ENCODE measurements around the gene CSNK1G3.

Gene CSNK1G3

DNA sequence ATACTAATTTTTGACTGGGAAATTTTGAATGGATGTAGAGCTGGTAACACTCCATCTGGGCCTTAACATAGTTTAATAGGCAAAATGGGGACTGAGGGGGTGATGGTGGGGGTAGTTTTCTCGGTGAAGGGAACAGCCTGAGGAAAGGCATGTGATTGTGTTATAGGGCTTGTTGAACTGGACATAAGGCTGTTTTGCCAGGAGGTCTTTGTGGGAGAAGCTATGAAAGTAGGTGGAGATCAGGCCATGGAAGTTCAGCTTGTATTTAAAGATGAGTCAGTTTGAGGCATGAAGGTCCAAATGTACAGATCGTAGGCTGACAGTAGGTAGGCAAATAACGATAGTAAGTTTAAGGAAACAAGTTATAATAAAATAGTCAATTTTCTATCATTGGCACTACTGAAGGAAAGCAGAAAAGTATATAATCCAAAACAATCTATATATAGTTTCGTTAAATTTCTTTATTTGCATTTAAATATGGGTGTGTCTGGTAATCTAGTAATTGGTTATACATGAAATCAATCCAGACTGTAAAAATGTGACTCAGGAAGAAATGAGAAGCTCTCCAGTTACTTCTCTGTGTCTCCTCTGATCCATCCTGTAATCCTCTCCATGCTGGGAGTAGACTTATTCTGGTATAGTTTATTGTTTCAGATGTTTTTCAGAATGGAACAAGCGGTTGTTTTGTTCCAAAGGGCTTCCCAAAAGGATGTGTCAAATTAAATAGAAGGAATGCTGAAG lies 2.8 kb downstream of the CSNK1G3 start:
- no peak for DNase-seq

DNA sequence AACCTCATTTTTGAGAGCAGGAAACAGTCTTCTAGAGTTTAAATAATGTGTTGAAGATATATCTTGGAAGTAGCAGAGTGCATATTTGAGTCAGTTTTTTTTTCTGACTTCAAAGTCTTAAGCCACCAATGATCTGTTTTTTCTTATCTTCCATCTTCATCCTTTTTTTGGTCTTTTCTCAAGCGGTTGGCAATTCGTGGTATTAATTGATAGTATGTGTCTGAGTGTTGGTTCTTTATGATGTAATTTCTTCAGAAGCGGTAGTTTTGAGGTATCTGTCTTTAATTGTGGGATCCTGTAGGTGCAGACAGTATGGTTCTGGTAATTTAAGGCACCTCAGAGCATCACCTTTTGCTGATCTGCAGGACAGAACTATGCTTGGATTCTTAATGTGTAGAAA lies 3.9 kb downstream of the CSNK1G3 start:
- DNase-seq: no peak

- DNase-seq: no peak
These were observed 5.5 kb downstream of the CSNK1G3 start for GRCh38 chr5:123517476-123517875.

GRCh38 chr5:123518111-123518510 lies 6.1 kb downstream of the CSNK1G3 start:
- no peak for DNase-seq

DNA sequence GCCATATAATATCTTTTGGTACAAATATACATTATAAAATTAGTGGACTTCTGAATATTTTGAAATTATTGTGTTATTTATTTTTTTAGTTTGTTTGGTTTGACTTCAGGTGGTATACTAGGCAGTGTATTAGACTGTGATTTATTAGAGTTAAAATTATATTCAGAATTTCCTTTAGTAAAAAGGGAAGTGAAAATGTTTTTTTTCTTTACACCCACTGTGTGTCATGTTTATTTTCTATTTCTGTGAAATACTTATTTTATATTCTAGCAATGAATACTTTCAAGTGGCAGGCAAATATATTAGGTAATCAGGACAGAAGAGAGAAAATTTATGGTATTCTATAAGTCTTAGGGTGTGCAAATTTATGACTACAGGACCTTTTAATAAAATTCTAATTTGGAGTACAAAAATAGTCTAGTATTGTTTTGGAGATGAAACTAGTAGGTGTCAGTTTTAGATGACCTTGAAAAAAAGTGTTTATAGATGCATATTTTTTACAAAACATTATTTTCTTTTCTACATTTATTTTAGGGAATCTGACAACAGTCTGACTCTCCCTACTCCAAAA lies 8.8 kb downstream of the CSNK1G3 start:
- no peak for DNase-seq

GRCh38 chr5:123524146-123524545 lies 12.2 kb downstream of the CSNK1G3 start:
- no peak for DNase-seq

DNA sequence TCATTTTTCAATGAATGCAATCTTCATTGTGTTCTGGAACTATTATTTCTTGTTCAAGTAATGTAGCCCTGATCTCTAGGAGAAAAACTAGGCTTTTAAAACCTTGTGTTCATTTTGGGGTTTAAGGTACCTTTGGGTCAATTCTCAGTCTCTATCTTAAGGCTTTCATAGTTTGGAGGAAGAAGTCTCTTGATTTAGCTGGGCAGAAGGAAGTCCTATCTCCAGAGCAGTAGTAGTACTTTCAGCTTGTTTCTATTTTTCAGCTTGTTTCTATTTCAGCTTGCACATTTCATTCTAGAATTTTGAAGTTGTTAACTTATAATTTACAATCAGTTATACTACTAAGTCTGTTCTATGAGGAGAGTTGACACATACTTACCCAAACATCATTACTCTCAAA lies 15.2 kb downstream of the CSNK1G3 start:
- no peak for DNase-seq

GRCh38 chr5:123528065-123528464 lies 16.1 kb downstream of the CSNK1G3 start:
- DNase-seq: no peak

GRCh38 chr5:123528878-123529277 lies 16.9 kb downstream of the CSNK1G3 start:
- DNase-seq: no peak

GRCh38 chr5:123530728-123531127 lies 18.8 kb downstream of the CSNK1G3 start:
- DNase-seq: no peak

GRCh38 chr5:123535648-123536047 lies 23.7 kb downstream of the CSNK1G3 start:
- no peak for DNase-seq

DNA sequence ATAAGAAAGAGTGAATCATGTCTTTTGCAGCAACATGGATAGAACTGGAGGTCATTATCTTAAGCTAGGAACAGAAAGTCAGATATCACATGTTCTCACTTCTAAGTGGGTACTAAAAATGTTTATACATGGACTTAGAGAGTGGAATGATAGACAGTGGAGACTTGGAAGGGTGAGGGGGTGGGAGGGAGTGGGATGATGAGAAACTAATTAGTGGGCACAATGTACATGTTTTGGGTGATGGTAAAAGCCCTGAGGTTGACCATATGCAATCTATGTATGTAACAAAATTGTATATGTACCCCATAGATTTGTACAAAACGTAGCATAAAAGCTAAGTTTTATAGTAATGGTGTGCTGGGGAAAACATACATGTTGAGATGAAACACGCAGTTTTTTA lies 25.3 kb downstream of the CSNK1G3 start:
- no peak for DNase-seq

- DNase-seq: no peak
These were observed 25.9 kb downstream of the CSNK1G3 start for GRCh38 chr5:123537845-123538244.

DNA sequence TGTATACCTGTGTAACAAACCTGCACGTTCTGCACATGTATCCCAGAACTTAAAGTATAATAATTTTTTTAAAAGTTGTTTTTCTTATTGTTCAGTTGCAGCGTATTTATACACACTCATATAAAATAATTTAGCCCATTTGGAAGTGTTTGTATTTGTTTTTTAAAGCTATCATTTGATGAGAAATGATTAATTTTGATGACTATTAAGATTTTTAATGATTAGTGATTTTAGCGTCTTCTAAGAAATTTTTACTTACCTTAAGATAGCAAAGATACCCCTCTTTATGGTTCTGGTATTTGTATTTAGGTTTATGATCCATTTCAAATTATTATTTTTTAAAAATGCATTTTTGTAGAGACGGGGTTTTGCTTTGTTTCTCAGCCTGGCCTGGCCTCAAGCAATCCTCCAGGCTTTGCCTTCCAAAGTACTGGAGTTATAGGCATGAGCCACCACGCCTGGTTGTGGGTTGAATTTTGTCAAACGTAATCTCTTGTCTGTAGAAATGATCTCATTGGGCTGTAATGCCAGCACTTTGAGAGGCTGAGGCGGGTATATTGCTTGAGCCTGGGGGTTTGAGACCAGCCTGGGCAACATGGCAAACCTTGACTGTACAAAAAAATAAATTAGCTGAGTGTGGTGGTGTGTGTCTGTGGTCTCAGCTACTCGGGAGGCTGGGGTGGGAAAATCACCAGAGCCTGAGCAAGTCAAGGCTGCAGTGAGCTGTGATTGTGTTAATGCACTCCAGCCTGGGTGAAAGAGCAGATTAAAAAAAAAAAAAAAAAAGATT lies 26.9 kb downstream of the CSNK1G3 start:
- DNase-seq: no peak

DNA sequence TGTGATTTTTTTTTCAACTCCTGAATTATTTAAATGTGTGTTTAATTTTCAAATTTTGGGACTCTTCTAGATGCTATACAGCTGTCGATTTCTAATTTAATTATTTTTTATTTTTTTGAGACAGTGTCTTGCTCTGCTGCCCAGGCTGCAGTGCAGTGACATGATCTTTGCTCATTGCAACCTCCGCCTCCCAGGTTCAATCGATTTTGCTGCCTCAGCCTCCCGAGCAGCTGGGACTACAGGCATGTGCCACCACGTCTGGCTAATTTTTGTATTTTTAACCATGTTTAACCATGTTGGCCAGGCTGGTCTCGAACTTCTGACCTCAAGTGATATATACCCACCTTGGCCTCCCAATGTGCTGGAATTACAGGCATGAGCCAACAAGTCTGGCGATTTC lies 28.6 kb downstream of the CSNK1G3 start:
- no peak for DNase-seq

GRCh38 chr5:123543438-123543837 lies 31.5 kb downstream of the CSNK1G3 start:
- DNase-seq: no peak

- DNase-seq: no peak
These were observed 33.5 kb downstream of the CSNK1G3 start for GRCh38 chr5:123545506-123545905.

DNA sequence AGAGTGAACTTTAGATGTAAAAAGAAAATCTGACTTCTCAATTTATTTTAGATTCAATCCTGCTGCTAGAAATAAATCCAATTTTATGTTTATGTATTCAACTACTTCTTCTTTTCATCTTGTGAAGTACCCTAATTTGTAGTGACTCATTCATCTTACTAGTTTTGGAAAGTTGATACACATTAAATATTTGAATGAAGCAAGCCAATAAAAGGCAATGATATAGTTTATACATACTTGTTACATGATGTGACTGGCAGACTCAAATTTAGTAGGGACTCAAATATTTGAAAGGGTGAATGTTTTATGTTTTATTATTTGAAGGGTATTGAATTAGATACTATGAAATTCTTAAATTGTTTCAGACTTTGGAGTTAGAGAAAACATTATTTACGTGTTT lies 34.7 kb downstream of the CSNK1G3 start:
- DNase-seq: no peak

DNA sequence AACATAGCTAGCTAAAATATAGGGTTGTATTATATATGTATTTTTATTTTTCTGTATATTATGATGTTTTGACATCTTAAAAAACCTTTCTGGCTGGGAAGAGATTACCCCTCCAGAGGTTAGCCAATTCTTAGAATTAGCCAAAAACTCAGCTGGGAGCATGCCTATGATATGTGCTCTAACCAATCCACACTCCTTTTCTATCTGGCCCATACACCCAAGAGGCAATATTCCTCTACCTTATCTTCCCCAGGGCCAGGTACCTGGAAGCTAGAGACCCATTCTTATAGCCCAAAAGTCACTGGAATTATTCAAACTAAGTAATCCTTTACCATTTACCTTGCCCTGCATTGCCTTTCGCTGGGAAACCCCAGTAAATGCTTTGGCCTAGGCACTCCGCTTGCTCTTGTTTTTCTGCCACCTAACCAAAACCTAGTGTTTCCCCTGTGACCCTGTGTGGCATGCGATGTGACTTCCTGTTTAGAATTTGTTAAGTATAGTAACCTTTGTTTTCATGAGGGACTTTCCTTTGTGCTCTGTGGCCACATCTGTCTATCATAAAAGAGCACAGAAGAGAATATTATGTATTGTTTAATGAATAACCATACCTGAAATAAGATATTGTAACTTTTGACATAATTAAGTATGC lies 37.4 kb downstream of the CSNK1G3 start:
- DNase-seq: no peak

- DNase-seq: no peak
These were observed 42.6 kb downstream of the CSNK1G3 start for GRCh38 chr5:123554601-123555000.

DNA sequence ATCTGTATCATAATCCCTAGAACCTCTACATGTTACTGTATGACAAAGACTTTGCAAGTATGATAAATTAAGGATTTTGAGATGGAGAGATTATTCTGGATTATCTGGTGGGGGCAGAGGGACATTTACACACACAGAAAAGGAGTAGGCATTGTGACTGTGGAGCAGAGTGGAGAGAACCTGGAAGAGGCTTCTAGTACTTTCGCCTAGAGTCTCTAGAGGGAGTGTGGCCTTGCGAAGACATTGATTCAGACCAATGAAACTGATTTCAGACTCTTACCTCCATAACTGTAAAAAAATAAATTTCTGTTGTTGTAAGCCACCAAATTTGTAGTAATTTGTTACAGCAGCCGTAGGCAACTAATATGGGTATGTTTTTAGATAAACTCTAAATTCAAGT lies 45.9 kb downstream of the CSNK1G3 start:
- DNase-seq: no peak

GRCh38 chr5:123558762-123559433 lies 46.9 kb downstream of the CSNK1G3 start:
- DNase-seq: no peak

DNA sequence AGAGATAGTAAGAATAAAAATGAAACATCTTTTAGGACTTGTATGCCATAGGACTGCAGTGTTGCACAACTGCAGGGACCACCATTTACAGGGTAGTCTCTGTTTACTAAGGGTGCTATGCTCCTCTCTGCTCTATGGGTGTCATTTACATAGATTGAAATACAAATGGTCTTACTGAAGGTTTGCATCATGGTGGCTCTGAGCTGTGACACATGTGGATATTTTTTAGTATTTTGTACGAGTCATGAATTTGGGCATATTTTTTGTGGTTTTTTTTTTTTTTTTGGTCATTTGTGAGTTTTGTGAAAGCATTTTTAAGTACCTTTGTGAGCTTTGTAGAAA lies 47.4 kb downstream of the CSNK1G3 start:
- no peak for DNase-seq
